Measurements from ENCODE around the gene SLC28A1. TPM values are rescaled to one million over a fixed set of nuclear protein-coding genes. Genes with fewer than 3 reads are reported as not detected.
"Not testable (repeated sequence)": the region's sequence is repeated elsewhere in the genome, so short reads cannot be mapped to it uniquely, and the experiment has no call there.

Gene SLC28A1
- total and polyA plus RNA-seq, 2 donors (not counting 1 experiment from before 2014, with no cell fraction given) = not detected

GRCh38 chr15:84922530-84922929 is 38.1 kb downstream of the SLC28A1 start:
- intact Hi-C loops (cut with micrococcal nuclease) = no loop called here
- ChIA-PET CTCF (no interaction called here), POLR2A (no interaction called here)
- no peaks in the 10 kb centered on the region for H3K9me3 ChIP-seq (ENCODE audit: control extremely low read depth in 1 of 3, control insufficient read depth in 2 of 3, insufficient read depth in 1 of 3, low read length in 2 of 3)
- Mint-ChIP-seq H3K4me1 (no peaks in the 10 kb centered on the region), H3K9me3 (ENCODE audit: insufficient read depth) (no peaks in the 10 kb centered on the region), H3K4me3 (no peak overlapping the region), H3K27ac (no peak overlapping the region), H3K27me3 (no peaks in the 10 kb centered on the region)
- TF ChIP-seq EZH2 (IDR thresholded peaks at IDR 0.05; ENCODE audit: borderline replicate concordance, insufficient read depth, low read depth, low read length, poor library complexity, severe bottlenecking) (no peak), CTCF (IDR thresholded peaks at IDR 0.05) (no peak)
- no peak for ATAC-seq (ENCODE audit: low read depth)
- H2AFZ ChIP-seq (ENCODE audit: insufficient read depth, low read depth, low read length, poor library complexity, severe bottlenecking) = no peak overlapping the region
- no peaks in the 10 kb centered on the region for H3K79me2 ChIP-seq (ENCODE audit: control insufficient read depth, insufficient read depth, low read length)
- no peak overlapping the region for H3K27ac ChIP-seq (ENCODE audit: low read length in 2 of 2)
- no peaks in the 10 kb centered on the region for H3K4me1 ChIP-seq (ENCODE audit: control insufficient read depth in 2 of 2, insufficient read depth in 2 of 2, low read length in 2 of 2)
- H3K4me2 ChIP-seq (replicated peaks; ENCODE audit: low read depth, low read length, poor library complexity, severe bottlenecking) = no peak overlapping the region
- no peak overlapping the region for H3K9ac ChIP-seq (ENCODE audit: low read length)
- no peaks in the 10 kb centered on the region for H4K20me1 ChIP-seq (ENCODE audit: control insufficient read depth, insufficient read depth, low read length, poor library complexity, severe bottlenecking)
- H3K27me3 ChIP-seq (replicated peaks in 1 of 4; ENCODE audit: control extremely low read depth in 1 of 4, control insufficient read depth in 3 of 4, insufficient read depth in 4 of 4, low read length in 3 of 4) = no peaks in the 10 kb centered on the region
- no peaks in the 10 kb centered on the region for H3K36me3 ChIP-seq (replicated peaks in 1 of 2; ENCODE audit: control extremely low read depth in 1 of 2, control insufficient read depth in 1 of 2, extremely low read depth in 1 of 2, insufficient read depth in 2 of 2, low read length in 1 of 2)
- no peak for DNase-seq
- 96% methylated on average over 13 of the region's 13 CpGs for WGBS (ENCODE audit: insufficient coverage)
- H3K4me3 ChIP-seq (ENCODE audit: control extremely low read depth in 1 of 5, extremely low read depth in 1 of 5, insufficient read depth in 1 of 5, low read depth in 2 of 5, low read length in 4 of 5) = no peak overlapping the region

DNA sequence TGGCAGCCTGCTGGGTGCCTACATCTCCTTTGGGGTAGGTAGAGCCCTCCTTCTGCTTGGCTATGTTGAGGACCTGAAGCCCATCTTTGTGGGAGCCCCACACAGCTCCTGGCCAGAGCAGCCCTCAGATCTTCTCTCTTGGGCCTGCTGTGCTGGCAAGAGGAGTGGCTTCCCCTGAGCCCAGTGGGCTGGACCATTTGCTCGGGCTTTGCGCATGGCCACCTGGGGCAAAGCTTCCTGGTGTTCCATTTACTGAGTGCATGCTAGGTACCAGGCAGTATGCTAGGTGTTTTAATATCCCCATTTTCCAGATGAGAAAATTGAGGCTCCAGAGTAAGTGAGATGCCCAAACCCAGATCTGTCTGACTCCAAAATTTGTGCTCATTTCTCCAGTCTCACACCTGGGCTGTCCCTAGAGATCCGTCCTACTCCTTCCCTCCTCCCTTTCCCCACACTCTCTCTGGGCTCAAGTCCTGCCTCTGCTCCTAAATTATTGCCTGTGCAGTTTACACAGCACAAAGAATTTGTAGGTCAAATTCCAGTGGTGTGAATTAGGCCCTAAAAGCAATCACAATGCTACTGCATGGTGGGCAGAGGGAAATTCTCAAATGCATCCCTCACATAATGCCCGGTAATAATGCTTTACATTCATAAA is 39.7 kb downstream of the SLC28A1 start:
- WGBS (ENCODE audit: insufficient coverage) = 100% methylated on average over 4 of the region's 4 CpGs
- Histone ChIP-seq H4K20me1 (ENCODE audit: control insufficient read depth, insufficient read depth, low read length, poor library complexity, severe bottlenecking) (no peaks in the 10 kb centered on the region), H3K27ac (ENCODE audit: low read length in 2 of 2) (no peak overlapping the region), H2AFZ (ENCODE audit: insufficient read depth, low read depth, low read length, poor library complexity, severe bottlenecking) (no peak overlapping the region), H3K79me2 (ENCODE audit: control insufficient read depth, insufficient read depth, low read length) (no peaks in the 10 kb centered on the region), H3K27me3 (replicated peaks in 1 of 4; ENCODE audit: control extremely low read depth in 1 of 4, control insufficient read depth in 3 of 4, insufficient read depth in 4 of 4, low read length in 3 of 4) (no peaks in the 10 kb centered on the region), H3K4me3 (ENCODE audit: control extremely low read depth in 1 of 5, extremely low read depth in 1 of 5, insufficient read depth in 1 of 5, low read depth in 2 of 5, low read length in 4 of 5) (no peak overlapping the region), H3K4me1 (ENCODE audit: control insufficient read depth in 2 of 2, insufficient read depth in 2 of 2, low read length in 2 of 2) (peaks cover 2 to 5% of the 10 kb centered on the region in 2 donors), H3K4me2 (replicated peaks; ENCODE audit: low read depth, low read length, poor library complexity, severe bottlenecking) (no peak overlapping the region), H3K9me3 (ENCODE audit: control extremely low read depth in 1 of 3, control insufficient read depth in 2 of 3, insufficient read depth in 1 of 3, low read length in 2 of 3) (no peaks in the 10 kb centered on the region), H3K36me3 (replicated peaks in 1 of 2; ENCODE audit: control extremely low read depth in 1 of 2, control insufficient read depth in 1 of 2, extremely low read depth in 1 of 2, insufficient read depth in 2 of 2, low read length in 1 of 2) (no peaks in the 10 kb centered on the region), H3K9ac (ENCODE audit: low read length) (no peak overlapping the region)
- ChIA-PET CTCF (interaction anchor here (0.6 kb wide), 1 partner anchor 353 kb away, joined by 3 read pairs; no protein-coding TSS in a partner anchor), POLR2A (no interaction called here)
- peaks cover 5% of the 10 kb centered on the region for H3K4me1 Mint-ChIP-seq
- DNase-seq (no peak), ATAC-seq (ENCODE audit: low read depth) (no peak)
- no peak overlapping the region for H3K27ac Mint-ChIP-seq
- intact Hi-C loops (cut with micrococcal nuclease) = no loop called here
- no peaks in the 10 kb centered on the region for H3K27me3 Mint-ChIP-seq
- TF ChIP-seq EZH2 (IDR thresholded peaks at IDR 0.05; ENCODE audit: borderline replicate concordance, insufficient read depth, low read depth, low read length, poor library complexity, severe bottlenecking) (no peak), CTCF (IDR thresholded peaks at IDR 0.05) (no peak)
- H3K9me3 Mint-ChIP-seq (ENCODE audit: insufficient read depth) = no peaks in the 10 kb centered on the region
- H3K4me3 Mint-ChIP-seq = no peak overlapping the region

GRCh38 chr15:84924821-84925569 is 40.5 kb downstream of the SLC28A1 start:
- intact Hi-C loops (cut with micrococcal nuclease) = loop anchor here (5.0 kb wide), 2 partner anchors 78 to 353 kb away; no protein-coding TSS in a partner anchor
- H3K4me3 Mint-ChIP-seq; DNase-seq; POLR2A ChIA-PET; H3K36me3 ChIP-seq (replicated peaks in 1 of 2; ENCODE audit: control extremely low read depth in 1 of 2, control insufficient read depth in 1 of 2, extremely low read depth in 1 of 2, insufficient read depth in 2 of 2, low read length in 1 of 2); H3K79me2 ChIP-seq (ENCODE audit: control insufficient read depth, insufficient read depth, low read length); H3K27ac ChIP-seq (ENCODE audit: low read length in 2 of 2); H3K27me3 ChIP-seq (replicated peaks in 1 of 4; ENCODE audit: control extremely low read depth in 1 of 4, control insufficient read depth in 3 of 4, insufficient read depth in 4 of 4, low read length in 3 of 4); ATAC-seq (ENCODE audit: low read depth); H3K9me3 Mint-ChIP-seq (ENCODE audit: insufficient read depth); H2AFZ ChIP-seq (ENCODE audit: insufficient read depth, low read depth, low read length, poor library complexity, severe bottlenecking); H3K9ac ChIP-seq (ENCODE audit: low read length); H3K4me1 ChIP-seq (ENCODE audit: control insufficient read depth in 2 of 2, insufficient read depth in 2 of 2, low read length in 2 of 2); H3K27me3 Mint-ChIP-seq; H3K9me3 ChIP-seq (ENCODE audit: control extremely low read depth in 1 of 3, control insufficient read depth in 2 of 3, insufficient read depth in 1 of 3, low read length in 2 of 3); H3K4me1 Mint-ChIP-seq; H3K27ac Mint-ChIP-seq; H4K20me1 ChIP-seq (ENCODE audit: control insufficient read depth, insufficient read depth, low read length, poor library complexity, severe bottlenecking); H3K4me3 ChIP-seq (ENCODE audit: control extremely low read depth in 1 of 5, extremely low read depth in 1 of 5, insufficient read depth in 1 of 5, low read depth in 2 of 5, low read length in 4 of 5); H3K4me2 ChIP-seq (replicated peaks; ENCODE audit: low read depth, low read length, poor library complexity, severe bottlenecking): not testable (repeated sequence)
- CTCF ChIA-PET = interaction anchor here (0.6 to 5.2 kb wide), 5 partner anchors 10 to 338 kb away, joined by 3 to 51 read pairs (median 4); no protein-coding TSS in a partner anchor
- 88% methylated on average over 5 of the region's 17 CpGs for WGBS (ENCODE audit: insufficient coverage)

Data from B cell (primary cell).